ENCODE measurements around the gene DOLPP1. TPM values are rescaled to one million over a fixed set of nuclear protein-coding genes. Genes with fewer than 3 reads are reported as not detected.
A peak's percentile ranks its signal among the peaks of the same experiment; 100 is the strongest.
"Not testable (repeated sequence)": the region's sequence is repeated elsewhere in the genome, so short reads cannot be mapped to it uniquely, and the experiment has no call there.

The DOLPP1 gene
- polyA plus RNA-seq, 1 of the 3 experiments (the other 2 are of a cell fraction): 19.9 TPM

- Histone ChIP-seq H3K4me3 (ENCODE audit: low read depth in 2 of 2, low read length in 1 of 2) (no peak overlapping the region), H3F3A (replicated peaks; ENCODE audit: insufficient read depth) (peaks cover 4% of the 10 kb centered on the region), H3K9ac (no peak overlapping the region; the same call in 1 of the 2 replicates), H3K9me2 (no peaks in the 10 kb centered on the region), H3K4me2 (peak overlapping the region; percentile 25; the same call in 1 of the 2 replicates), H3K27me3 (ENCODE audit: insufficient read depth) (no peaks in the 10 kb centered on the region), H3K36me3 (replicated peaks in 1 of 2; ENCODE audit: control insufficient read depth in 1 of 2, insufficient read depth in 2 of 2, low read length in 1 of 2) (peaks cover 9 to 11% of the 10 kb centered on the region in 2 experiments), H3K4me1 (ENCODE audit: control insufficient read depth in 1 of 2, insufficient read depth in 2 of 2, low read depth in 1 of 2, low read length in 1 of 2) (peaks cover 9 to 15% of the 10 kb centered on the region in 2 experiments; a peak in 3 of 4 replicates), H4K20me1 (ENCODE audit: insufficient read depth) (no peaks in the 10 kb centered on the region), H3K27ac (ENCODE audit: low read depth in 2 of 2, low read length in 1 of 2) (peak overlapping the region in 1 of 2 experiments; percentile 59; a peak in 2 of 4 replicates), H3K79me2 (ENCODE audit: insufficient read depth) (peaks cover 49% of the 10 kb centered on the region), H3K9me3 (no peaks in the 10 kb centered on the region), H2AFZ (ENCODE audit: low read depth) (no peak overlapping the region)
- CTCF ChIA-PET: interaction anchor here (0.9 to 16.0 kb wide), 5 partner anchors 9 to 499 kb away, joined by 3 to 211 read pairs (median 6); partner anchors contain the start of gene C9orf50
- DNase-seq: no peak
- TF ChIP-seq, protein P1, sequence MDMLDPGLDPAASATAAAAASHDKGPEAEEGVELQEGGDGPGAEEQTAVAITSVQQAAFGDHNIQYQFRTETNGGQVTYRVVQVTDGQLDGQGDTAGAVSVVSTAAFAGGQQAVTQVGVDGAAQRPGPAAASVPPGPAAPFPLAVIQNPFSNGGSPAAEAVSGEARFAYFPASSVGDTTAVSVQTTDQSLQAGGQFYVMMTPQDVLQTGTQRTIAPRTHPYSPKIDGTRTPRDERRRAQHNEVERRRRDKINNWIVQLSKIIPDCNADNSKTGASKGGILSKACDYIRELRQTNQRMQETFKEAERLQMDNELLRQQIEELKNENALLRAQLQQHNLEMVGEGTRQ (IDR thresholded peaks at IDR 0.05; ENCODE audit: borderline replicate concordance, low read depth, low read length): no peak
- TF ChIP-seq JUND (IDR thresholded peaks at IDR 0.05) (no peak), FOXM1 (IDR thresholded peaks at IDR 0.05; ENCODE audit: low read depth) (no peak), CHD2 (IDR thresholded peaks at IDR 0.05; ENCODE audit: low read length, partially characterized antibody) (no peak), TEAD4 (IDR thresholded peaks at IDR 0.05; ENCODE audit: borderline replicate concordance, insufficient read depth) (no peak), MEF2A (IDR thresholded peaks at IDR 0.05; ENCODE audit: borderline replicate concordance, low read depth) (no peak), ELF1 (IDR thresholded peaks at IDR 0.05) (no peak), EZH2phosphoT487 (IDR thresholded peaks at IDR 0.05; ENCODE audit: borderline replicate concordance, low read depth) (no peak), TCF12 (IDR thresholded peaks at IDR 0.05) (no peak), GABPA (IDR thresholded peaks at IDR 0.05; ENCODE audit: low read depth) (no peak), RAD21 (IDR thresholded peaks at IDR 0.05; ENCODE audit: low read length) (no peak), YY1 (IDR thresholded peaks at IDR 0.05; ENCODE audit: low read depth) (no peak), POLR2AphosphoS5 (IDR thresholded peaks at IDR 0.05; ENCODE audit: low read depth, low read length) (no peak), NFIC (IDR thresholded peaks at IDR 0.05; ENCODE audit: borderline replicate concordance) (no peak), SMC3 (IDR thresholded peaks at IDR 0.05; ENCODE audit: low read depth, low read length) (no peak)
- TF ChIP-seq, protein P2, sequence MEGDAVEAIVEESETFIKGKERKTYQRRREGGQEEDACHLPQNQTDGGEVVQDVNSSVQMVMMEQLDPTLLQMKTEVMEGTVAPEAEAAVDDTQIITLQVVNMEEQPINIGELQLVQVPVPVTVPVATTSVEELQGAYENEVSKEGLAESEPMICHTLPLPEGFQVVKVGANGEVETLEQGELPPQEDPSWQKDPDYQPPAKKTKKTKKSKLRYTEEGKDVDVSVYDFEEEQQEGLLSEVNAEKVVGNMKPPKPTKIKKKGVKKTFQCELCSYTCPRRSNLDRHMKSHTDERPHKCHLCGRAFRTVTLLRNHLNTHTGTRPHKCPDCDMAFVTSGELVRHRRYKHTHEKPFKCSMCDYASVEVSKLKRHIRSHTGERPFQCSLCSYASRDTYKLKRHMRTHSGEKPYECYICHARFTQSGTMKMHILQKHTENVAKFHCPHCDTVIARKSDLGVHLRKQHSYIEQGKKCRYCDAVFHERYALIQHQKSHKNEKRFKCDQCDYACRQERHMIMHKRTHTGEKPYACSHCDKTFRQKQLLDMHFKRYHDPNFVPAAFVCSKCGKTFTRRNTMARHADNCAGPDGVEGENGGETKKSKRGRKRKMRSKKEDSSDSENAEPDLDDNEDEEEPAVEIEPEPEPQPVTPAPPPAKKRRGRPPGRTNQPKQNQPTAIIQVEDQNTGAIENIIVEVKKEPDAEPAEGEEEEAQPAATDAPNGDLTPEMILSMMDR (IDR thresholded peaks at IDR 0.05): no peak
- TF ChIP-seq, protein P3, sequence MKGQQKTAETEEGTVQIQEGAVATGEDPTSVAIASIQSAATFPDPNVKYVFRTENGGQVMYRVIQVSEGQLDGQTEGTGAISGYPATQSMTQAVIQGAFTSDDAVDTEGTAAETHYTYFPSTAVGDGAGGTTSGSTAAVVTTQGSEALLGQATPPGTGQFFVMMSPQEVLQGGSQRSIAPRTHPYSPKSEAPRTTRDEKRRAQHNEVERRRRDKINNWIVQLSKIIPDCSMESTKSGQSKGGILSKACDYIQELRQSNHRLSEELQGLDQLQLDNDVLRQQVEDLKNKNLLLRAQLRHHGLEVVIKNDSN (IDR thresholded peaks at IDR 0.05; ENCODE audit: borderline replicate concordance, low read depth): no peak
- WGBS (ENCODE audit: low lambda C conversion rate): 100% methylated on average over 1 of the region's 1 CpG
- POLR2A ChIA-PET: no interaction called here
Measured at GRCh38 chr9:129122133-129122532, 41.2 kb downstream of the DOLPP1 start.

- H3K79me2 ChIP-seq (ENCODE audit: insufficient read depth): peaks cover 45% of the 10 kb centered on the region
- H3K4me2 ChIP-seq; DNase-seq; H3F3A ChIP-seq (replicated peaks; ENCODE audit: insufficient read depth); H3K9me2 ChIP-seq; POLR2A ChIA-PET; H3K9me3 ChIP-seq; H3K27me3 ChIP-seq (ENCODE audit: insufficient read depth); H3K4me3 ChIP-seq (ENCODE audit: low read depth in 2 of 2, low read length in 1 of 2); H3K27ac ChIP-seq (ENCODE audit: low read depth in 2 of 2, low read length in 1 of 2); H2AFZ ChIP-seq (ENCODE audit: low read depth); H3K9ac ChIP-seq; H4K20me1 ChIP-seq (ENCODE audit: insufficient read depth): not testable (repeated sequence)
- peaks cover 9 to 19% of the 10 kb centered on the region in 2 experiments for H3K36me3 ChIP-seq (replicated peaks in 1 of 2; ENCODE audit: control insufficient read depth in 1 of 2, insufficient read depth in 2 of 2, low read length in 1 of 2)
- CTCF ChIA-PET: interaction anchor here (0.7 to 16.0 kb wide), 6 partner anchors 9 to 520 kb away, joined by 3 to 211 read pairs (median 6); partner anchors contain the start of genes ASB6 and C9orf50
- WGBS (ENCODE audit: low lambda C conversion rate): 98% methylated on average over 10 of the region's 15 CpGs
- peaks cover 14 to 15% of the 10 kb centered on the region in 2 experiments; a peak in 3 of 4 replicates for H3K4me1 ChIP-seq (ENCODE audit: control insufficient read depth in 1 of 2, insufficient read depth in 2 of 2, low read depth in 1 of 2, low read length in 1 of 2)
Measured at GRCh38 chr9:129122976-129123375, 42.1 kb downstream of the DOLPP1 start.

Data from SK-N-SH (cell line).